ENCODE measurements around the gene TXNRD2. TPM values are rescaled to one million over a fixed set of nuclear protein-coding genes. Genes with fewer than 3 reads are reported as not detected.

TXNRD2 gene
- total RNA-seq, 1 donor from 2014 or later = 0.19 TPM

DNA sequence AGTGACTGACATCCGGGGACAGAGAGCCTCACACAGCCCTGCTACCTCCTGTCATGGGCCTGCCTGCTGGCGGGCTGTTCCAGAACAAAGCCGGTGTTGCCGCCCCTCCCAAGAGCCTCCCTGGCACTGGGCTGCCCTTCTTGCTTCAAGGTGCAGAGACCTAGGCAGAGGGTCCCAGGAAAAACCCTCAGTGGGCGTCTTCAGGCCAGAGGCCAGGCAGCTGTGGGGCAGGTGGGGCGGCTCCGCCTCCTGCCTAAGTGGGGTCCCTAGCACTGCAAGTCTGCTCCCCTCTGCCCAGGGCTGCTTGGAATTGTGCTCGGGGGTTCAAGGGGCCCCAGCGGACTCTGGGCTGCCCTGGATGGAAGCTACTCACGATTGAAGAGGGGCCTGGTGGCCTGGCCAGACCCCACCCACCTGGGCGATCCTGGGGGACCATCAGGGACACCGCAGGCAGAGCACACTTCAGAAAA lies 66.5 kb downstream of the TXNRD2 start:
- Histone ChIP-seq H3K4me3 (no peak overlapping the region), H3K27ac (no peak overlapping the region), H4K20me1 (ENCODE audit: low read depth) (peaks cover 13% of the 10 kb centered on the region), H3K4me2 (no peak overlapping the region), H3K36me3 (no peaks in the 10 kb centered on the region), H3K79me2 (ENCODE audit: low read depth) (no peaks in the 10 kb centered on the region), H3K9ac (no peak overlapping the region), H3K9me3 (ENCODE audit: low read depth) (no peaks in the 10 kb centered on the region), H3K27me3 (peaks cover under 1% of the 10 kb centered on the region), H3F3A (ENCODE audit: low read depth) (peaks cover 9% of the 10 kb centered on the region), H3K4me1 (peaks cover 11% of the 10 kb centered on the region), H2AFZ (replicated peaks) (no peak overlapping the region)
- no peaks in the 10 kb centered on the region for H3K9me3 Mint-ChIP-seq
- TF ChIP-seq EZH2phosphoT487 (IDR thresholded peaks at IDR 0.05) = no peak
- TF ChIP-seq, protein P1, sequence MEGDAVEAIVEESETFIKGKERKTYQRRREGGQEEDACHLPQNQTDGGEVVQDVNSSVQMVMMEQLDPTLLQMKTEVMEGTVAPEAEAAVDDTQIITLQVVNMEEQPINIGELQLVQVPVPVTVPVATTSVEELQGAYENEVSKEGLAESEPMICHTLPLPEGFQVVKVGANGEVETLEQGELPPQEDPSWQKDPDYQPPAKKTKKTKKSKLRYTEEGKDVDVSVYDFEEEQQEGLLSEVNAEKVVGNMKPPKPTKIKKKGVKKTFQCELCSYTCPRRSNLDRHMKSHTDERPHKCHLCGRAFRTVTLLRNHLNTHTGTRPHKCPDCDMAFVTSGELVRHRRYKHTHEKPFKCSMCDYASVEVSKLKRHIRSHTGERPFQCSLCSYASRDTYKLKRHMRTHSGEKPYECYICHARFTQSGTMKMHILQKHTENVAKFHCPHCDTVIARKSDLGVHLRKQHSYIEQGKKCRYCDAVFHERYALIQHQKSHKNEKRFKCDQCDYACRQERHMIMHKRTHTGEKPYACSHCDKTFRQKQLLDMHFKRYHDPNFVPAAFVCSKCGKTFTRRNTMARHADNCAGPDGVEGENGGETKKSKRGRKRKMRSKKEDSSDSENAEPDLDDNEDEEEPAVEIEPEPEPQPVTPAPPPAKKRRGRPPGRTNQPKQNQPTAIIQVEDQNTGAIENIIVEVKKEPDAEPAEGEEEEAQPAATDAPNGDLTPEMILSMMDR (IDR thresholded peaks at IDR 0.05) = no peak
- no peak for TF ChIP-seq EZH2 (IDR thresholded peaks at IDR 0.05)
- H3K27ac Mint-ChIP-seq = no peak overlapping the region
- H3K4me1 Mint-ChIP-seq = peaks cover 25% of the 10 kb centered on the region
- no peaks in the 10 kb centered on the region for H3K27me3 Mint-ChIP-seq (ENCODE audit: insufficient read depth, low read depth)
- H3K36me3 Mint-ChIP-seq = no peaks in the 10 kb centered on the region
- no peak for DNase-seq (ENCODE audit: low spot score)
- H3K4me3 Mint-ChIP-seq = no peak overlapping the region

DNA sequence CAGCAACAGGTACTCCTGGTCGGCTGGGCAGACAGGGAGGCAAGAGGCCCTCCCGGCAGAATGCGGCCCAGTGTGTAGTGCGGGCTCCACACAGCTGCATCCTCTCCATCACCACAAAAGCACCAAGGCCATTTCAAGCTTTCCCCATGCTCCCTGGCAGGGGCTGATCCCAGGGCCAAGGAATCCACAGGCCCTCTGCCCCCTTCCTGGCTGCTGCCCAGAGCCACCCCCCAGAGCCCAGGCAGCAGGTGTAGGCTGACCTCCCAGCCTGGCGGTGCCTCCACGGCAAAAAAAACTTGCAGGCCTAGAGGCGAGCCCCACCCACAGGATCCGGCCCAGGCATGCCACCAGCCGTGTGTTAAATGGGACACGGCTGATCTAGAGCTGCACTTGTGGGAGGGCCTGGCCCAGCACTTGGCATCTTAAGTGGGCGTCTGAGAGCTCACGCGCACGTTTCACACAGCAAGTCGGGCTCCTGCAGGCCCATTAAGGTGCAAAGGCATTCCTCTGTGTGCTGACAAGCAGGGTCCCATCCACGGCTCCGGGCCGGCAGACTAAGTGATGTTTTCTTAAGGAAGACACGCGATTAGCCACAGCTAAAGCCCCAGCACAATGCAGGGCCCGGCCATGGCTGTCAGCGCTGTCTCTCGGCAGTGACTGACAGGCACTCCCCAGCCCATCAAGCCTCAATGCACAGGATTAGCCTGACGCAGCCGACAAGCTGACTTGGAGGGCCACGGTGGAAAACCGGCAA lies 67.1 kb downstream of the TXNRD2 start:
- no peak overlapping the region for H3K4me3 Mint-ChIP-seq
- TF ChIP-seq, protein P1 (IDR thresholded peaks at IDR 0.05) = no peak
- no peak for TF ChIP-seq EZH2 (IDR thresholded peaks at IDR 0.05)
- no peak for TF ChIP-seq EZH2phosphoT487 (IDR thresholded peaks at IDR 0.05)
- peak; percentile 88 for DNase-seq (ENCODE audit: low spot score)
- H3K4me3 ChIP-seq = no peak overlapping the region
- H3K36me3 Mint-ChIP-seq = no peaks in the 10 kb centered on the region
- no peaks in the 10 kb centered on the region for H3K9me3 ChIP-seq (ENCODE audit: low read depth)
- H4K20me1 ChIP-seq (ENCODE audit: low read depth) = peaks cover 13% of the 10 kb centered on the region
- no peaks in the 10 kb centered on the region for H3K9me3 Mint-ChIP-seq
- H3K4me1 ChIP-seq = peaks cover 11% of the 10 kb centered on the region
- H2AFZ ChIP-seq (replicated peaks) = no peak overlapping the region
- no peaks in the 10 kb centered on the region for H3K36me3 ChIP-seq
- H3K79me2 ChIP-seq (ENCODE audit: low read depth) = no peaks in the 10 kb centered on the region
- no peaks in the 10 kb centered on the region for H3K27me3 Mint-ChIP-seq (ENCODE audit: insufficient read depth, low read depth)
- peaks cover 23% of the 10 kb centered on the region for H3K4me1 Mint-ChIP-seq
- H3K27ac ChIP-seq = no peak overlapping the region
- H3K27me3 ChIP-seq = no peaks in the 10 kb centered on the region
- H3K4me2 ChIP-seq = no peak overlapping the region
- peaks cover 9% of the 10 kb centered on the region for H3F3A ChIP-seq (ENCODE audit: low read depth)
- peak overlapping the region; percentile 37 for H3K27ac Mint-ChIP-seq
- no peak overlapping the region for H3K9ac ChIP-seq

DNA sequence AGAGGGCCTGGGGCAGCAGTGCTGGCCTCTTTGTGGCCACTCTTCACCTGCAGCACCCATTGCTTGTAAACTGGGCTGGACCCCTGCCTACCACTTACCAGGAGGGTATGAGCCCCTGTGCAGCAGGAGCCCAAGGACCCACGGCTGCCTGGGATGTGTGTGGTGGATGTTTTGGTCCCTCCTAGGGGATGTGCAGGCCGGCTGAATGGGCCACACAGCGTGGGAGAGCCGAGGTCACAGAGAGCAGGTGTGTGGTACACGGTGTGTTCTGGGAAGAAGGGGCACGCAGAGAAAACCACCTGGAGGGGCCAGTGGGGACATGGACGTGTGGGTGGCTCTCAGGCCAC lies 67.7 kb downstream of the TXNRD2 start:
- peak overlapping the region; percentile 37 for H3K27ac Mint-ChIP-seq
- H3K27ac ChIP-seq = no peak overlapping the region
- H3K27me3 ChIP-seq = no peaks in the 10 kb centered on the region
- H3K36me3 Mint-ChIP-seq = no peaks in the 10 kb centered on the region
- H2AFZ ChIP-seq (replicated peaks) = no peak overlapping the region
- H3K4me3 ChIP-seq = no peak overlapping the region
- H3K9ac ChIP-seq = no peak overlapping the region
- no peak overlapping the region for H3K4me2 ChIP-seq
- TF ChIP-seq EZH2 (IDR thresholded peaks at IDR 0.05) (no peak), EZH2phosphoT487 (IDR thresholded peaks at IDR 0.05) (no peak)
- TF ChIP-seq, protein P1 (IDR thresholded peaks at IDR 0.05) = no peak
- DNase-seq (ENCODE audit: low spot score) = no peak
- H3K4me1 Mint-ChIP-seq = peaks cover 21% of the 10 kb centered on the region
- no peaks in the 10 kb centered on the region for H3K9me3 ChIP-seq (ENCODE audit: low read depth)
- H4K20me1 ChIP-seq (ENCODE audit: low read depth) = peaks cover 13% of the 10 kb centered on the region
- no peaks in the 10 kb centered on the region for H3K36me3 ChIP-seq
- H3K4me3 Mint-ChIP-seq = no peak overlapping the region
- no peaks in the 10 kb centered on the region for H3K27me3 Mint-ChIP-seq (ENCODE audit: insufficient read depth, low read depth)
- H3K79me2 ChIP-seq (ENCODE audit: low read depth) = no peaks in the 10 kb centered on the region
- no peaks in the 10 kb centered on the region for H3K9me3 Mint-ChIP-seq
- peaks cover 9% of the 10 kb centered on the region for H3F3A ChIP-seq (ENCODE audit: low read depth)
- peaks cover 11% of the 10 kb centered on the region for H3K4me1 ChIP-seq
